K562 (cell line): Measurements from ENCODE around the gene M6PR. TPM values are rescaled to one million over a fixed set of nuclear protein-coding genes. Genes with fewer than 3 reads are reported as not detected.

Experiments
- ARID1B ChIP-seq: fragments of 450-650 bp; IDR thresholded peaks from 2 replicates; pipeline ENCODE4 v1.6.1; 2016; ENCODE audit warnings: antibody characterized with exemption, mild to moderate bottlenecking, inconsistent platforms
- C11orf30 ChIP-seq: fragments of 450-650 bp; IDR thresholded peaks from 2 replicates; pipeline ENCODE4 v1.6.1; 2016; ENCODE audit warnings: low read depth, mild to moderate bottlenecking
- DPF2 ChIP-seq: fragments of 450-650 bp; IDR thresholded peaks from 2 replicates; pipeline ENCODE4 v1.6.1; 2016
- ETS2 ChIP-seq: IDR thresholded peaks from 2 replicates; pipeline ENCODE4 v1.6.1; 2016; ENCODE audit warnings: borderline replicate concordance, missing genetic modification characterization, mild to moderate bottlenecking, moderate library complexity, missing compliant biosample characterization; ENCODE audit not compliant: poor library complexity, severe bottlenecking
- FOS ChIP-seq: IDR thresholded peaks from 3 replicates; pipeline ENCODE4 v1.6.1; 2011; ENCODE audit not compliant: insufficient read length; ENCODE audit errors: extremely low read depth
- FOSL1 ChIP-seq: fragments of 200-800 bp; sonication (Bioruptor generic); conservative IDR thresholded peaks from 2 replicates; pipeline ENCODE4 v1.6.1; 2016; ENCODE audit warnings: missing genetic modification characterization, missing compliant biosample characterization
- FOXK2 ChIP-seq, 2 experiments: fragments of 450-650 bp; IDR thresholded peaks in 1 of 2; conservative IDR thresholded peaks in 1 of 2; 2 replicates each; pipeline ENCODE4 v1.6.1; 2016; ENCODE audit warnings: low read depth in 2 of 2, mild to moderate bottlenecking in 1 of 2
- GTF2A2 ChIP-seq: IDR thresholded peaks from 2 replicates; pipeline ENCODE4 v1.6.1; 2016; ENCODE audit warnings: mild to moderate bottlenecking, missing genetic modification characterization, missing compliant biosample characterization
- JUND ChIP-seq, 2 experiments: IDR thresholded peaks; 2 replicates in 1 of 2; 3 replicates in 1 of 2; pipeline ENCODE4 v1.6.1; 2011; ENCODE audit warnings: borderline replicate concordance in 2 of 2, low read depth in 2 of 2, low read length in 2 of 2, improper control_type of control experiment in 1 of 2, missing biosample characterization in 1 of 2, missing genetic modification characterization in 1 of 2, missing genetic modification reagents in 1 of 2
- KDM2B ChIP-seq: fragments of 250-450 bp; sonication (Bioruptor Pico); IDR thresholded peaks from 2 replicates; pipeline ENCODE4 v1.8.0; 2021; ENCODE audit warnings: mild to moderate bottlenecking, moderate library complexity
- KHSRP ChIP-seq: fragments of 450-650 bp; IDR thresholded peaks from 2 replicates; pipeline ENCODE4 v1.6.1; 2017
- MCM2 ChIP-seq: fragments of 450-650 bp; IDR thresholded peaks from 2 replicates; pipeline ENCODE4 v1.6.1; 2017; ENCODE audit warnings: low read depth, mild to moderate bottlenecking
- MCM3 ChIP-seq: fragments of 450-650 bp; IDR thresholded peaks from 2 replicates; pipeline ENCODE4 v1.6.1; 2016
- MTA3 ChIP-seq: fragments of 450-650 bp; formaldehyde crosslinking; IDR thresholded peaks from 2 replicates; pipeline ENCODE4 v1.6.1; 2017; ENCODE audit warnings: mild to moderate bottlenecking, borderline replicate concordance
- NCOR1 ChIP-seq: fragments of 450-650 bp; IDR thresholded peaks from 2 replicates; pipeline ENCODE4 v1.6.1; 2016; ENCODE audit warnings: mild to moderate bottlenecking, moderate library complexity
- NR4A1 ChIP-seq, 2 experiments: fragments of 250-450 bp in 1 of 2; fragments of 450-650 bp in 1 of 2; sonication (Bioruptor Pico) in 1 of 2; IDR thresholded peaks; 2 replicates each; pipeline versions ENCODE4 v1.4.0 to v1.6.1; 2016 to 2020; ENCODE audit warnings: mild to moderate bottlenecking in 2 of 2, missing compliant biosample characterization in 1 of 2, missing genetic modification characterization in 1 of 2, moderate library complexity in 1 of 2
- PCBP2 ChIP-seq: fragments of 200-400 bp; formaldehyde crosslinking; IDR thresholded peaks from 2 replicates; pipeline ENCODE4 v1.6.1; 2018; ENCODE audit warnings: low read length, low read depth, mild to moderate bottlenecking, moderate library complexity; ENCODE audit not compliant: poor library complexity, severe bottlenecking
- PHB2 ChIP-seq: fragments of 450-650 bp; IDR thresholded peaks from 2 replicates; pipeline ENCODE4 v1.6.1; 2017; ENCODE audit warnings: low read depth
- PHTF2 ChIP-seq: fragments of 250-450 bp; sonication (Bioruptor Pico); IDR thresholded peaks from 2 replicates; pipeline ENCODE4 v1.5.0; 2021; ENCODE audit warnings: mild to moderate bottlenecking
- RBBP5 ChIP-seq: fragments of 200-600 bp; sonication (generic); IDR thresholded peaks from 2 replicates; pipeline ENCODE4 v1.6.1; 2012; ENCODE audit warnings: borderline replicate concordance, mild to moderate bottlenecking, low read length, control low read depth, inconsistent platforms; ENCODE audit not compliant: insufficient read depth, poor library complexity, severe bottlenecking
- RFX5 ChIP-seq: IDR thresholded peaks from 2 replicates; pipeline ENCODE4 v1.6.1; 2011; ENCODE audit warnings: low read depth, mild to moderate bottlenecking, improper control_type of control experiment, low read length
- SAFB ChIP-seq: fragments of 200-400 bp; formaldehyde crosslinking; IDR thresholded peaks from 2 replicates; pipeline ENCODE4 v1.6.1; 2017; ENCODE audit warnings: low read depth, low read length, borderline replicate concordance
- SMARCE1 ChIP-seq: fragments of 450-650 bp; IDR thresholded peaks from 2 replicates; pipeline ENCODE4 v1.7.1; 2016; ENCODE audit warnings: mild to moderate bottlenecking
- SUPT5H ChIP-seq: fragments of 450-650 bp; IDR thresholded peaks from 2 replicates; pipeline ENCODE4 v1.6.1; 2016
- TAL1 ChIP-seq: fragments of 450-650 bp; IDR thresholded peaks from 2 replicates; pipeline ENCODE4 v1.6.1; 2016; ENCODE audit warnings: mild to moderate bottlenecking
- TARDBP ChIP-seq: fragments of 450-650 bp; IDR thresholded peaks from 2 replicates; pipeline ENCODE4 v1.6.1; 2016
- ZFPM2 ChIP-seq: fragments of 250-450 bp; sonication (Bioruptor Pico); IDR thresholded peaks from 2 replicates; pipeline ENCODE4 v1.5.1; 2022; ENCODE audit warnings: mild to moderate bottlenecking
- ZKSCAN8 ChIP-seq: fragments of 200-800 bp; sonication (Bioruptor generic); IDR thresholded peaks from 2 replicates; pipeline ENCODE4 v1.6.1; 2016; ENCODE audit warnings: missing genetic modification characterization, missing compliant biosample characterization
- ZNF143 ChIP-seq: sonication (generic); formaldehyde crosslinking; IDR thresholded peaks from 2 replicates; pipeline ENCODE4 v1.9.0; 2022; ENCODE audit warnings: mild to moderate bottlenecking, missing genetic modification reagents
- ZNF217 ChIP-seq: sonication (generic); formaldehyde crosslinking; IDR thresholded peaks from 2 replicates; pipeline ENCODE4 v1.8.0; 2022; ENCODE audit warnings: mild to moderate bottlenecking, missing genetic modification reagents
- ZNF668 ChIP-seq: fragments of 250-450 bp; sonication (Bioruptor Pico); IDR thresholded peaks from 2 replicates; pipeline ENCODE4 v1.8.0; 2022; ENCODE audit warnings: mild to moderate bottlenecking, inconsistent platforms
- polyA plus RNA-seq, 8 experiments: library from polyadenylated mRNA; depleted of rRNA in 4 of 8; stranded (reverse) in 5 of 8; unstranded in 3 of 8; fragments of >200 nt; fragmentation: Nextera tagmentation in 2 of 8; fragmentation: Illumina TruSeq in 1 of 8; extraction: Ambion mirVana in 2 of 8; extraction: Trizol in 1 of 8; gene quantifications; 2 replicates each; pipeline versions ENCODE4 v1.2.1 to v1.2.3, GENCODE V29; 2011 to 2014; ENCODE audit warnings: inconsistent platforms in 1 of 8, missing spikeins in 1 of 8
- total RNA-seq, 7 experiments: library from RNA; depleted of rRNA in 6 of 7; stranded (reverse); fragments of >200 nt in 6 of 7; fragmentation: Illumina TruSeq in 2 of 7; extraction: Trizol in 2 of 7; gene quantifications; 2 replicates each; pipeline versions ENCODE4 v1.2.1 to v1.2.3, GENCODE V29; 2011 to 2021; ENCODE audit warnings: low replicate concordance in 1 of 7
- TF ChIP-seq, protein P1 (sequence below): fragments of 450-650 bp; formaldehyde crosslinking; IDR thresholded peaks from 2 replicates; pipeline ENCODE4 v1.4.0; 2020; ENCODE audit warnings: mild to moderate bottlenecking, moderate library complexity

The M6PR gene
- total and polyA plus RNA-seq, 9 of the 15 experiments (the other 6 are each of a cell fraction or from before 2014, with no cell fraction given), result 78.6 to 159 (median 112) TPM

DNA sequence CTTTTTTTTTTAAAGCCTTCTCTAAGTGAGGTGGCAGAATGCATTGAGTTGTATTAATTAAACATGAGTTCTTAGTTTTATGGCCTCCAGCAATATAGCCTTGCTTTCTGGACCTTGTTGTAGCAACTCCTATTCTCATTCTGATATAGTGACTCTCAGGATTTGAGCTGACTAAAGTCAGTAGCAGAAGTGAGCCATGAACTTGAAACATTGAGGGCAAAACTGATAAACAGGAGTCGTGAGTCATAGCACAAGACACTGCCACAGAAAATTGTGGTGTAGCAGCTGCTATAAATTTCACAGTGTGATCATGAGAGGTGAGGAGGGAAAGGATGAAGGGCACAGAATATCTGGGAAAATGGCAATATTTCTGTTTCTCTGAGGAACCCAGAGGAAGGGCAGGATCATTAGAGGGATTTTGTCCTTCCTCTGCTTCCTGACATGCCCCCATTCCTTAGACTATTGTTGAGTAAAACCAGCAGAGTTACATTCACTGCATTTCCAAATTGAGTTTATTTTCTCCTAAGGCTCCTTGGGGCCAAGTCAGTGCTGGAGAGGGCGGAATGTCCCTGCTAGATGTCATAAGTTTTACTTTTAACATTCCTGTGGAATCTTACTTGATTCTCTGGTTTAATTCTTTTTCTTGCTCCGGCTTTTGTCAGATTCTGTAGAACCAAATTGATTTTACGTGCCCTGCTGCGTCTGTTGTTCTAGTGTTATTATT, 47.4 kb upstream of the M6PR start (continued):
- TF ChIP-seq FOS (peak; percentile 10), ARID1B (peak; percentile 73), JUND (IDR thresholded peaks at IDR 0.05; ENCODE audit: borderline replicate concordance, low read depth, low read length) (peak; percentile 87), JUND (tag; IDR thresholded peaks at IDR 0.05; ENCODE audit: borderline replicate concordance, low read depth, low read length) (peak; percentile 82; the same call in 2 of the 3 replicates), ZKSCAN8 (CRISPR knock-in tag) (no peak), SMARCE1 (peak; percentile 39; the same call in 1 of the 2 replicates), FOSL1 (peak; percentile 88), PHTF2 (CRISPR knock-in tag) (no peak), SUPT5H (no peak), TAL1 (0 out of 2 replicates have a peak, but pooled peaks have one; percentile 11), DPF2 (peak; percentile 70), SAFB (no peak), PCBP2 (no peak), C11orf30 (no peak), GTF2A2 (no peak), KHSRP (no peak), ZNF217 (CRISPR knock-in tag) (no peak), ZNF143 (CRISPR knock-in tag) (no peak), RFX5 (no peak), ZNF668 (CRISPR knock-in tag) (no peak), NCOR1 (no peak), MCM2 (no peak), RBBP5 (no peak), TARDBP (no peak), KDM2B (no peak), ETS2 (tag) (no peak), FOXK2 (conservative IDR thresholded peaks at IDR 0.05 in 1 of 2, IDR thresholded peaks at IDR 0.05 in 1 of 2; ENCODE audit: low read depth in 2 of 2) (0 out of 4 replicates have a peak, but pooled peaks of 1 of the 2 experiments have one; percentile 29), NR4A1 (CRISPR knock-in tag; IDR thresholded peaks at IDR 0.05) (no peak), NR4A1 (tag; IDR thresholded peaks at IDR 0.05) (no peak), MCM3 (no peak), MTA3 (no peak), ZFPM2 (CRISPR knock-in tag) (no peak), PHB2 (no peak)
- TF ChIP-seq, protein P1, sequence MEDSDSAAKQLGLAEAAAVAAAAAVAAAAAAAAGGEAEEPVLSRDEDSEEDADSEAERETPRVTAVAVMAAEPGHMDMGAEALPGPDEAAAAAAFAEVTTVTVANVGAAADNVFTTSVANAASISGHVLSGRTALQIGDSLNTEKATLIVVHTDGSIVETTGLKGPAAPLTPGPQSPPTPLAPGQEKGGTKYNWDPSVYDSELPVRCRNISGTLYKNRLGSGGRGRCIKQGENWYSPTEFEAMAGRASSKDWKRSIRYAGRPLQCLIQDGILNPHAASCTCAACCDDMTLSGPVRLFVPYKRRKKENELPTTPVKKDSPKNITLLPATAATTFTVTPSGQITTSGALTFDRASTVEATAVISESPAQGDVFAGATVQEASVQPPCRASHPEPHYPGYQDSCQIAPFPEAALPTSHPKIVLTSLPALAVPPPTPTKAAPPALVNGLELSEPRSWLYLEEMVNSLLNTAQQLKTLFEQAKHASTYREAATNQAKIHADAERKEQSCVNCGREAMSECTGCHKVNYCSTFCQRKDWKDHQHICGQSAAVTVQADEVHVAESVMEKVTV (CRISPR knock-in tag), result no peak
